Fibroblast of pulmonary artery (primary cell): Measurements from ENCODE around the gene PHAX.
"Not testable (repeated sequence)": the region's sequence is repeated elsewhere in the genome, so short reads cannot be mapped to it uniquely, and the experiment has no call there.

Source experiments
- DNase-seq: peaks from one replicate; pipeline ENCODE4 v3.0.0-alpha.2; 2010; ENCODE audit warnings: low read depth
- H3K4me3 ChIP-seq: replicated peaks from 2 replicates; pipeline ENCODE4 v1.5.1; 2011; ENCODE audit warnings: low read depth, mild to moderate bottlenecking, control low read depth, low read length, moderate library complexity
- CTCF ChIP-seq: IDR thresholded peaks from 2 replicates; pipeline ENCODE4 v1.5.1; 2011; ENCODE audit warnings: mild to moderate bottlenecking, control low read depth, low read length, inconsistent platforms; ENCODE audit errors: missing control alignments

PHAX gene

GRCh38 chr5:126591549-126591948, 9.2 kb upstream of the PHAX start:
- H3K4me3 ChIP-seq, result no peak overlapping the region
- no peak for TF ChIP-seq CTCF
- DNase-seq, result no peak

- DNase-seq, result peak; percentile 95
- TF ChIP-seq CTCF, result peak; percentile 61
- peak within 1 kb of the TSS; percentile 64 for H3K4me3 ChIP-seq
Measured at GRCh38 chr5:126594748-126595485, 5.8 kb upstream of the PHAX start, which contains the start of gene ALDH7A1. TSS of gene ALDH7A1 (minus strand) at chr5:126595219. CDS start at chr5:126595198, 21 bp downstream.

- no peak for TF ChIP-seq CTCF
- DNase-seq, result no peak
- H3K4me3 ChIP-seq, result peak overlapping the region; percentile 64
Measured at GRCh38 chr5:126595486-126596083, 5.2 kb upstream of the PHAX start.

GRCh38 chr5:126597156-126597555, 3.6 kb upstream of the PHAX start:
- no peak for TF ChIP-seq CTCF
- DNase-seq, result peak; percentile 96

GRCh38 chr5:126599499-126599898, 1.2 kb upstream of the PHAX start:
- DNase-seq, result no peak
- no peak for TF ChIP-seq CTCF
- H3K4me3 ChIP-seq, result no peak overlapping the region

More at GRCh38 chr5:126597156-126597555, 3.6 kb upstream of the PHAX start:
- H3K4me3 ChIP-seq, result no peak overlapping the region

GRCh38 chr5:126599971-126600630, 646 bp upstream of the PHAX start:
- not testable (repeated sequence) for DNase-seq
- H3K4me3 ChIP-seq, result peak overlapping the region; percentile 94

- no peak overlapping the region for H3K4me3 ChIP-seq
- TF ChIP-seq CTCF, result no peak
- no peak for DNase-seq
Measured at GRCh38 chr5:126603402-126603991, 2.8 kb downstream of the PHAX start.
